ENCODE measurements around the gene ZNF541.
A peak's percentile ranks its signal among the peaks of the same experiment; 100 is the strongest.
"Not testable (repeated sequence)": the region's sequence is repeated elsewhere in the genome, so short reads cannot be mapped to it uniquely, and the experiment has no call there.

ZNF541 gene

GRCh38 chr19:47598407-47599349 lies 25.7 kb upstream of the ZNF541 start:
- peak; percentile 93 for DNase-seq (ENCODE audit: low read depth)

GRCh38 chr19:47595944-47596343 lies 23.0 kb upstream of the ZNF541 start:
- DNase-seq (ENCODE audit: low read depth): no peak
- in situ Hi-C loops (cut with HindIII; ENCODE audit: low sequenced_read_pairs): no loop called here
- no peak overlapping the region for H3K4me3 ChIP-seq (ENCODE audit: low read depth, low read length)
- no peak for TF ChIP-seq CTCF (IDR thresholded peaks at IDR 0.05; ENCODE audit: low read depth, low read length, missing control alignments)

More at GRCh38 chr19:47598407-47599349, 25.7 kb upstream of the ZNF541 start:
- peak overlapping the region; percentile 37 for H3K4me3 ChIP-seq (ENCODE audit: low read depth, low read length)
- in situ Hi-C loops (cut with HindIII; ENCODE audit: low sequenced_read_pairs): no loop called here
- no peak for TF ChIP-seq CTCF (IDR thresholded peaks at IDR 0.05; ENCODE audit: low read depth, low read length, missing control alignments)

GRCh38 chr19:47593860-47594259 lies 20.9 kb upstream of the ZNF541 start:
- TF ChIP-seq CTCF (IDR thresholded peaks at IDR 0.05; ENCODE audit: low read depth, low read length, missing control alignments): no peak
- H3K4me3 ChIP-seq (ENCODE audit: low read depth, low read length): no peak overlapping the region
- no peak for DNase-seq (ENCODE audit: low read depth)
- in situ Hi-C loops (cut with HindIII; ENCODE audit: low sequenced_read_pairs): no loop called here

GRCh38 chr19:47589824-47590223 lies 16.9 kb upstream of the ZNF541 start:
- DNase-seq (ENCODE audit: low read depth): no peak
- in situ Hi-C loops (cut with HindIII; ENCODE audit: low sequenced_read_pairs): no loop called here
- no peak overlapping the region for H3K4me3 ChIP-seq (ENCODE audit: low read depth, low read length)
- TF ChIP-seq CTCF (IDR thresholded peaks at IDR 0.05; ENCODE audit: low read depth, low read length, missing control alignments): no peak

- TF ChIP-seq CTCF (IDR thresholded peaks at IDR 0.05; ENCODE audit: low read depth, low read length, missing control alignments): no peak
- H3K4me3 ChIP-seq (ENCODE audit: low read depth, low read length): no peak overlapping the region
- in situ Hi-C loops (cut with HindIII; ENCODE audit: low sequenced_read_pairs): no loop called here
- DNase-seq (ENCODE audit: low read depth): no peak
Measured at GRCh38 chr19:47587295-47587694, 14.3 kb upstream of the ZNF541 start.

GRCh38 chr19:47583161-47583560 lies 10.2 kb upstream of the ZNF541 start:
- DNase-seq (ENCODE audit: low read depth); H3K4me3 ChIP-seq (ENCODE audit: low read depth, low read length); in situ Hi-C loops (cut with HindIII; ENCODE audit: low sequenced_read_pairs): not testable (repeated sequence)

GRCh38 chr19:47582320-47582909 lies 9.5 kb upstream of the ZNF541 start:
- in situ Hi-C loops (cut with HindIII; ENCODE audit: low sequenced_read_pairs): no loop called here
- no peak overlapping the region for H3K4me3 ChIP-seq (ENCODE audit: low read depth, low read length)
- no peak for DNase-seq (ENCODE audit: low read depth)
- no peak for TF ChIP-seq CTCF (IDR thresholded peaks at IDR 0.05; ENCODE audit: low read depth, low read length, missing control alignments)
